Mesenteric fat pad (tissue), 1 donor: Measurements from ENCODE around the gene ROBO1. TPM values are rescaled to one million over a fixed set of nuclear protein-coding genes. Genes with fewer than 3 reads are reported as not detected.

Experiments
- DNase-seq: peaks from one replicate; pipeline ENCODE4 v3.0.0-alpha.2; 2020; ENCODE audit warnings: low spot score
- total RNA-seq: library from RNA; stranded (reverse); fragmentation: NEBNext Ultra II Directional; extraction: Animal tissue kit (Norgen Biotek cat#: 25700); gene quantifications from one replicate; pipeline ENCODE4 v1.2.1, GENCODE V29; 2021
- donor health status: DM: yes; HTN: yes; CAD: no.

Gene ROBO1
- total RNA-seq, 1 donor from 2014 or later = 7.1 TPM

DNA sequence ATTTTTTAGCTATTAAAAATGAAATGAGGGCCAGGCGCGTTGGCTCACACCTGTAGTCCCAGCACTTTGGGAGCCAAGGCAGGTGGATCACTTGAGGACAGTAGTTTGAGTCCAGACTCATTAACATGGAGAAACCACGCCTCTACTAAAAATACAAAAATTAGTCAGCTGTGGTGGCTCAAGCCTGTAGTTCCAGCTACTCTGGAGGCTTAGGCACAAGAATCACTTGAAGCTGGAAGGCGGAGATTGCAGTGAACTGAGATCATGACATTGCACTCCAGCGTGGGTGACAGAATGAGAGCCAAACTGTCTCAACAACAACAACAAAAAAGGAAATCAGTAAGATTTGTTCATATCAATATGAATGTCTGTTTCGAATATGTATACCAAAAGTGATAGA, 517.1 kb downstream of the ROBO1 start:
- no peak for DNase-seq

- DNase-seq = no peak
Observed at GRCh38 chr3:79249701-79250100, 518.1 kb downstream of the ROBO1 start.

DNA sequence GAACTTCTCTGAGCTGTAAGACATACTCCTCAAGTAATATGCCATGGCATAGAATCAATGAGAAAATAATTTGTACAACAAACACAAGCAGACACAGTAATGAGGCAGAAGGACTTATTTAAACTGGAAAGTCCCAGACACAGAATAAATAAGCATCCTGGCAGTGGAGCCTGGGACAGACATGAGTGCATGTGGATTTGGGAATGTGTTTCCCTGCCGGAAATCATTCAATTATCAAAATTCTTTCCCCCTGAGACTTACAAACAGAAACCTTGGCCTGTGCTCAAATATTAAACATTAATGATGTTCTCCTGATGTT, 520.1 kb downstream of the ROBO1 start:
- no peak for DNase-seq

DNA sequence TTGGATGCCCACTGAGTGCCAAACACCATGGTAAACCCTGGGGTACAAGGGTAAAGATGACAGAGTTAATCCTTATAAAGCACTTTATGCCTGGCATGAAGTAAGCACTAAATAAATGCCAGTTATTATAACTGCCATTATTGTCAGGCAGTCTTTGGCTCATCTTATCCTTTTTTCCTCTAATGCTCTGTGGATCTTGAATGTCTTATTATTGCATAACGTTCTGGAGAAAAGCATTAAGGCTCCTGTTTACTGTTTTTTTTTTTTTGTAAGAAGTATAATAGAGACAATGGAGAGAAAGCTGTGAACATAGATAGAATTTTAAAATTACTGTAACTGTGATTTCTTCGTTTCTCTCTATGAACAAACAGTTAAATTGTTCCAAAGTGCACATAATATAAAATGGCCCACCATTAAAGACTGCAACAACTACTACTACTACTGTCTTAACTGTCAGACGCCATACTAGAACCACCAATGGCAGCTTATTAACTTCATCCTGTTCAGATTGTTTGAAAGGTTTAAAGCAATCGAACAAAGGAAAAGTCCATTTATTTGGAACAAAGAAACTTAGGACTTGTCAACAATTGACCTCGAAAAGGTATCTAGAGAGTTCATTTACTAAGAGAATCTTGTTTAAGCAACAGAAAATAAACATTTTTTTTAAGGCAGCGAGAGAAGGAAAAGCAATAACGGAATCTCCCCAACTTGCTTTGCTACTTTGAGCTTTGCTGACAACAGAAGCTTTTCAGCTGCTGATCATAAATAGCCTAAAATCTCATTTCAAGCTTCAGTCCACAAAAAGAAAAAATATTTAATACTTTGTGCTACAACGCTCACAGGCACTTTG, 520.7 kb downstream of the ROBO1 start:
- no peak for DNase-seq

DNA sequence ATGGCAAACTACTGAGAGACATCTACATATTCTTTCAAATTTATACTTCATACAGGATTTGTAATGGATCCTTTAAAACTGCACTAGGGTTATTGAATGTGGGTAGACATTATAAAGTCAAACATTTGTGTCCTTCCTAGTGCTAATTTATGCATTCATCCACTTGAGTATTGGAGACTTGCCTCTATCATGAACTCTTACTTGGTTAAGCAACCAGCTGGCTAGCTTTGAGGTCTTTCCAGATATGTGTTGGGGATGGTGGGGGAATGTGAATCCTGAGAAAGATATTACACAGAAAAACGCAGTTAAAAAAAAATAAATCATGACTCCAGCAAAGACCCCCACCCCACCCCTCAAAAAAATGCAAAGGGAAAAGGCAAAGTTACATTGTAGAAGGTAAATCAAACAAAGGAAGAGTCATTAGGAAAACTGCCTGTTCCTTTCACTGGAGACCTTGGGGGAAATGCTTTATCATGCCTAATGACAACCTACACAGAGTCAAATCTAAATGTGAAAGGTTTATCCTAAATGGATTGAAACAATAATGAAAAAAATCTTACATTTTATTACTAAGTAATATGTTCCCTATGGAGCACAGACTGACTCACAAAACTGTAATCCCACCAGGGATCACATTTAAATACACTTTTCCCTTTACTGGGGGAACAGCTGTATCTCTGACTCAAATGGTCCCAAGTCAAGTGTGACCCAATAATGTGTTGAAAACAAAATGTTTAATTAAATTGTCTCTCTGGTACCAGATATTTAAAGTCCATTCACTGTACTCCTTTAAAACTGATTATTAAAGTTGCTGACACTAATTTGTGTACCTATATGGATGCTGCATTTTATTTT, 522.3 kb downstream of the ROBO1 start:
- DNase-seq = no peak

DNA sequence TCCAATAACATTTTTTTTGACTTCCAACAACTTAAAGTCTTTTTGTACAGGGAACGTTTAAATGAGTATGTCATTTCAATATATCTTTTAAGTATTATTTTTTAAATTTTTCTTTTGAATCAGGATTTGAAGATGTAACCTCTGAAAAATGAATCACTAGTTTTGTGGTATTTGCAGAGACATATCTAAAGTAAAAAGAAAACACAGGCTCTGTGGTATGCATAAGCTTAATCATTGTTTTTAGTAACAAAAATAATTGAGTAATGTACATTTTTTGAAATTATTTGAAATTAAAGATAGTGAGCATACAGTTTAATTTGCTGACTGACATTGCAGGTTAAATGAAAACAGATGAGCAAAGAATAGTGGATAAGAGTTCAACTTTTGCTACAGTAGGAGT, 531.3 kb downstream of the ROBO1 start:
- DNase-seq = no peak

- DNase-seq = no peak
Observed at GRCh38 chr3:79233431-79234060, 534.3 kb downstream of the ROBO1 start.

DNA sequence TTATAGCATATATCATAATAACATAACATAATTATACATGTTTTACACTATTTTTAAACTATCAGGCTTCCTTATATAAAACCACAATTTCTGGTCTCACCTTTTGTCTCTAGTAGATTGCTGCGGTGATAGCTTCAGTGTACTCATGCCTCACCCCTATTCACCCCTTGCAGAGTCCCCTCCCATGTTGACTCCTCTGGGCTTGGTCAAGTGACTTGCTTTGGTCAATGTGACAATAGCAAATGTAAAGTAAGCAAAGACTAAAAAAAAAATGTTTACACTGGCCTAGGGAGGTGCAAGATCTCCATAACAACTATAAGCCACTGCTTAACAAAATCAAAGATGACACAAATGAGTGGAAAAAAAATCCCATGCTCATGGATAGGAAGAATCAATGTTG, 537.5 kb downstream of the ROBO1 start:
- no peak for DNase-seq

GRCh38 chr3:79217096-79217495, 550.7 kb downstream of the ROBO1 start:
- no peak for DNase-seq

DNA sequence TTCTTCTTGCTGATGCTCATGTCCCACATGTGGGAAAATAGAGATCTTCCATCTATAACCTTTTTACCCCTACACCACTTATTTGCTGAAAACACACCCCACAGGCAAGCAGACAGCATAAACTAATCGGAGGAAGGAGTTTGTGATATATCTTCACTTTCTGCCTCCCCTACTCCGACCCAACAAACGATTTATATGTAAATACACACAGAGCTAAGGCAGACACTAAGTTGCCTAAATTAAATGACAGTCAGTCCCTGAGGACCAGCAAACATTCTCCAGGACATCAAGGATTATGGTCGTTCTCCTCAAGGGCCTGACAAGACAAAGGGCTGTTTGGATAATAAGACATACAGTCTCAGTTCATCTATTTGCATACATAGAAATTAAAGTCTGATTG, 552.5 kb downstream of the ROBO1 start:
- no peak for DNase-seq

DNA sequence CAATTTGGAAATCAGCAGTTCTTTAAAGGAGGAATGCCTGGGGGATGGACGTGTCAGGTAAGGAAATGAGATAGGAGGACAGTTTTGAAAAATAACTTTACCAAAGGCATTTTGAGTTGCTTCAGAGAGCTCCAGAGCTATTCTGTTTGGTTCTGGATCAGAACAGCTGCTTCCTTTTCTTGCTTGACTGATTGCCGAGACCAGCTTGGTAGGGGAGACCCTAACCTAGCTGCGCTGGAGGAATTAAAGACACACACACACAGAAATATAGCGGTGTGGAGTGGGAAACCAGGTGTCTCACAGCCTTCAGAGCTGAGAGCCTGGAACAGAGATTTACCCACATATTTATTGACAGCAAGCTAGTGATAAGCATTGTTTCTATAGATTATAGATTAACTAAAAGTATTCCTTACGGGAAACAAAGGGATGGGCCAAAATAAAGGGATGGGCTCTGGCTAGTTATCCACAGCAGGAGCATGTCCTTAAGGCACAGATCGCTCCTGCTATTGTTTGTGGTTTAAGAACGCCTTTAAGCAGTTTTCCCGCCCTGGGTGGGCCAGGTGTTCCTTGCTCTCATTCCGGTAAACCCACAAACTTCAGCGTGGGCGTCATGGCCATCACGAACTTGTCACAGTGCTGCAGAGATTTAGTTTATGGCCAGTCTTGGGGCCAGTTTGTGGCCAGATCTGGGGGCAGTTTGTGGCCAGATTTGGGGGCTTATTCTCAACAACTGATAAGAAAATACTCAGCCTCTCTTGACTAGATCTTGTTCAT, 556.0 kb downstream of the ROBO1 start:
- DNase-seq = no peak

DNA sequence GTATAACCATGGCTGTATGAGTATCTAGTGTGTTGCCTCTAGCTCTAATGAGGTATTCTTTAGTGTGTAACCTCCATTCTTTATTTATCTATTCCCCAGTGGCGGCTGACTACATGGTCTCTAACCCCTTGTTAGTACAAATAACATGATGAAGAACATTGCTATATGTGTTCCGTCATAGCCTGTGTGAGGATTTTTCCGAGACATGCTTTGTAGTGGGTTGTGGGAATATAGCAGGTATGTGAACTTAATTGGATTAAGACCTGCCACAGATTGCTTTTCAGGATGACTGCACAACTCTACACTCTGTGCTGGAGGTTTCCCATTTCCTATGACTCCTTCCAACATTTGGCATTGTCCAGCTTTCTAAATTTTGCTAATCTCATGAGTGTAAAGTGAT, 563.4 kb downstream of the ROBO1 start:
- DNase-seq = no peak

- no peak for DNase-seq
Observed at GRCh38 chr3:79203144-79203519, 564.7 kb downstream of the ROBO1 start.

DNA sequence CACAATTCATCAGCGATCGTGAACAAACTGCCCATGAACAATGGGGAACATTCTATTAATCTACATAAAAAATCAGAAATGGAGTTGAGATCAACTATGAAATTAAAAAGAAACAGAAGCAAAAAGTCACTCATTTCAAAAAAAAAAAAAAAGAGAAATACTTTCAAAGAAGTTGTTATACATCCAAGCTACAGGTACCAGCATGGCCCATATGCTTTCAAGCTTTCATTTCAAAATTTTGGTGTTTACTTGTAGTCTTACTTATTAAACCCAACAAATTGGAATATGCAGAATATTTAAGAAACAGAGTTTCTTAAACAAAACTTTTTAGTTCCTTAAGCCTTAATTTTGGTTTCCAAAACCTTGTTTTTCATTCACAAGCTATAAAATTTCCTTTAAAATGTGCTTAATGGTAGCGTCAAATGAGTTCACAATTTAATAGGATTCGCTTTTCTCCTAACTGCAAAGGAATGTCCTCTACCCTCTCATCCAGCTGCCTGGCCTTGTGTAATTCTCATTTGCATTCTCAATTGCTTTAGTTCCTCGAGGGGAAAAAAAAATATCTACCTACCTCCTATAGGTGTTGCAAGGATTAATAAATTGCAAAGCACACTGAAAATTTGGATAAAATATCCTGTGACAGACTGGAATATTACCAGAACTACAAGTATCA, 565.2 kb downstream of the ROBO1 start:
- no peak for DNase-seq

GRCh38 chr3:79200456-79200855, 567.3 kb downstream of the ROBO1 start:
- DNase-seq = no peak

DNA sequence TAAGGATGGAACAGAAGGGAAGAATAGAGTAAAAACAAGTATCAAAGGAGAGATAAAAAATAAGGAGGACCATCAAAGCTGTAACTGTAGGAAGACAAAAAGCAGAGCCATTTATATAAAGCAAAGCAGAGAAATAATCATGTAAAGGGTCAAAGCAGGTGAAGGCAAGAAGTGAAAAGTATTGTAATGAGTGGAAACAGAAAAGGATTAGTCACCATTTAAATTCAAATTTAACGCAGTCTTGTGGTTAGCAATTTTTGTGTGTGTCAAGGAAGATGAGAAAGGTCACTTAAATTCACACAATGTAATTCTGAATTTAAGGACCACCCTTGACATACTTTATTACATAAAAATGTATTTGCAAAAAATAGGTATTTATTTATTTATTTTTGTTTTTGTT, 567.8 kb downstream of the ROBO1 start:
- DNase-seq = no peak

GRCh38 chr3:79187426-79187825, 580.4 kb downstream of the ROBO1 start:
- no peak for DNase-seq

DNA sequence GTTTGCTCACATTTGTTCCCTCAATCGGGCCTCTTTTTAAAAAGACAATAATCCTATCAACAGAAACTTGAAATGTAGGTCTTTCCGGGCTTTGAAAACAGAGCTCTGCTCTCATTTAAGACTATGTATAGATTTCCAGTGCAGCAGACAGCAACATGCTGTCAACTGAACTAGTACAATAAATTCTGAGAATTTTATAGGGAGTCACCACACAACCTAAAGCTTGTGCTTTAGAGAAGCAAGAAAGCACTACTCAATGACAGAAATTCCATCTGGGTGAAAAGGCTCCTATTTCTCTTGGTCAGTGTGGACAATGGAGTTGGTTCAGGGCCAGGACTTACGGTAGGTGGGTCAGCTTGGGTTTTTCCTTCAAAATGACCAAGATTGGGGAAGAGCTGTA, 583.5 kb downstream of the ROBO1 start:
- no peak for DNase-seq

- no peak for DNase-seq
Observed at GRCh38 chr3:79183496-79183895, 584.3 kb downstream of the ROBO1 start.

GRCh38 chr3:79178471-79179180, 589.2 kb downstream of the ROBO1 start:
- no peak for DNase-seq
